RWPE2 (cell line): Measurements from ENCODE around the gene PBX1.

Experiments used
- ATAC-seq: fragments of 200-7000 bp; cut with Tn5 transposase; 3 replicates; pipeline ENCODE4 v1.9.1; 2021; ENCODE audit warnings: low read depth
- DNase-seq: peaks from one replicate; pipeline ENCODE4 v3.0.0-alpha.2; 2020; ENCODE audit warnings: low spot score
- H3K27ac ChIP-seq: fragments of 450-650 bp; 2 replicates; pipeline ENCODE4 v1.5.1; 2017; ENCODE audit warnings: mild to moderate bottlenecking; ENCODE audit not compliant: poor library complexity, severe bottlenecking
- H3K27me3 ChIP-seq: fragments of 250-450 bp; sonication (Bioruptor Pico); 2 replicates; pipeline ENCODE4 v1.5.1; 2021; ENCODE audit warnings: mild to moderate bottlenecking, moderate library complexity; ENCODE audit not compliant: insufficient read depth, poor library complexity, severe bottlenecking
- H3K36me3 ChIP-seq: fragments of 250-450 bp; sonication (Bioruptor Pico); 2 replicates; pipeline ENCODE4 v1.5.1; 2020; ENCODE audit warnings: low read depth, mild to moderate bottlenecking, moderate library complexity
- H3K4me1 ChIP-seq: fragments of 250-450 bp; sonication (Bioruptor Pico); 2 replicates; pipeline ENCODE4 v1.5.1; 2021; ENCODE audit warnings: mild to moderate bottlenecking, moderate library complexity; ENCODE audit not compliant: insufficient read depth, poor library complexity, severe bottlenecking
- H3K4me3 ChIP-seq: fragments of 250-450 bp; sonication (Bioruptor Pico); 2 replicates; pipeline ENCODE4 v1.5.1; 2021; ENCODE audit warnings: mild to moderate bottlenecking, moderate library complexity; ENCODE audit not compliant: severe bottlenecking
- H3K9me3 ChIP-seq: fragments of 250-450 bp; sonication (Bioruptor Pico); 2 replicates; pipeline ENCODE4 v1.5.1; 2021; ENCODE audit warnings: mild to moderate bottlenecking, moderate library complexity; ENCODE audit not compliant: severe bottlenecking
- TF ChIP-seq, protein P1 (sequence below): fragments of 450-650 bp; IDR thresholded peaks from one replicate; pipeline ENCODE4 v1.5.1; 2017; ENCODE audit warnings: mild to moderate bottlenecking, moderate library complexity; ENCODE audit not compliant: poor library complexity, severe bottlenecking

The PBX1 gene

DNA sequence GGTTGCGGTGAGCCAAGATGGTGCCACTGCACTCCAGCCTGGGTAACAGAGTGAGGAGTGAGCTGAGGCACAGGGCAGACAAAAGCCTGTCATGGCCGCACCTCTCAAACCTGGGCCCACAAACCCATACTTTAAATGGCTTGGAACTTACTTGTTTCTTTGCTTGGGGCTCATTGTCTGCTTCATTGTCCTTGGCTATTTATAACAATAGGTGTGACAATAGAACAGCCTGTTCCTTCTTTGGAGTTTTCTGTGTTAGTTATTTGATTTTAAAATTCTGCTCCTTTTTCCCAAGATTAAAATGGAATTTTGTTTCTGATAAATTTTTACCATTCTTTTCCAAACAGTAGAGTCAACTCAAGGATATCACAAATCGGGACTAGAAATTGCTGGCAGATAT, 94.7 kb downstream of the PBX1 start:
- H3K27me3 ChIP-seq: no peaks in the 10 kb centered on the region
- H3K4me1 ChIP-seq: peaks cover 22% of the 10 kb centered on the region
- ATAC-seq (no peak), DNase-seq (no peak)
- H3K4me3 ChIP-seq: no peak overlapping the region
- no peak overlapping the region for H3K27ac ChIP-seq
- no peaks in the 10 kb centered on the region for H3K36me3 ChIP-seq
- TF ChIP-seq, protein P1, sequence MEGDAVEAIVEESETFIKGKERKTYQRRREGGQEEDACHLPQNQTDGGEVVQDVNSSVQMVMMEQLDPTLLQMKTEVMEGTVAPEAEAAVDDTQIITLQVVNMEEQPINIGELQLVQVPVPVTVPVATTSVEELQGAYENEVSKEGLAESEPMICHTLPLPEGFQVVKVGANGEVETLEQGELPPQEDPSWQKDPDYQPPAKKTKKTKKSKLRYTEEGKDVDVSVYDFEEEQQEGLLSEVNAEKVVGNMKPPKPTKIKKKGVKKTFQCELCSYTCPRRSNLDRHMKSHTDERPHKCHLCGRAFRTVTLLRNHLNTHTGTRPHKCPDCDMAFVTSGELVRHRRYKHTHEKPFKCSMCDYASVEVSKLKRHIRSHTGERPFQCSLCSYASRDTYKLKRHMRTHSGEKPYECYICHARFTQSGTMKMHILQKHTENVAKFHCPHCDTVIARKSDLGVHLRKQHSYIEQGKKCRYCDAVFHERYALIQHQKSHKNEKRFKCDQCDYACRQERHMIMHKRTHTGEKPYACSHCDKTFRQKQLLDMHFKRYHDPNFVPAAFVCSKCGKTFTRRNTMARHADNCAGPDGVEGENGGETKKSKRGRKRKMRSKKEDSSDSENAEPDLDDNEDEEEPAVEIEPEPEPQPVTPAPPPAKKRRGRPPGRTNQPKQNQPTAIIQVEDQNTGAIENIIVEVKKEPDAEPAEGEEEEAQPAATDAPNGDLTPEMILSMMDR: no peak
- no peaks in the 10 kb centered on the region for H3K9me3 ChIP-seq

DNA sequence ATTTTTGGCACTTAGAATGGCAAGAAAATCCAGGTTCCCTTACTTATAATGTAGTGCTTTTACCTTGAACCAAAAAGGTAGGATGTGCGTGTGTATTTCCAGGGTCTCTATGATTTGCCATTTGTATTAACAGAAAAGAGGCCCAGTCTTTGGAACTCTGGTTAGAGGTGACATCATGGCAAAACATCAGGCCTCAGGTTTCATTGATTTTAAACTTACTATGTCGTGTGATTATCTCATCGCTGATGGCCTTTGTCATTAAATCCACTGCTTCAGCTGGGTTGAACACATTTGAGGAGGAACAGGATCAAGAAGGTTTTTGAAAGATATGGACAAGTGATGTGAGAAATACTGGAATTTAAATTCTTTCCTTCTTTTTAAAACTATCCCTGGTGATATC, 95.2 kb downstream of the PBX1 start:
- no peak for ATAC-seq
- Histone ChIP-seq H3K9me3 (no peaks in the 10 kb centered on the region), H3K4me3 (no peak overlapping the region), H3K36me3 (no peaks in the 10 kb centered on the region), H3K27ac (no peak overlapping the region), H3K27me3 (no peaks in the 10 kb centered on the region), H3K4me1 (peaks cover 17% of the 10 kb centered on the region)
- TF ChIP-seq, protein P1: no peak
- DNase-seq: no peak

DNA sequence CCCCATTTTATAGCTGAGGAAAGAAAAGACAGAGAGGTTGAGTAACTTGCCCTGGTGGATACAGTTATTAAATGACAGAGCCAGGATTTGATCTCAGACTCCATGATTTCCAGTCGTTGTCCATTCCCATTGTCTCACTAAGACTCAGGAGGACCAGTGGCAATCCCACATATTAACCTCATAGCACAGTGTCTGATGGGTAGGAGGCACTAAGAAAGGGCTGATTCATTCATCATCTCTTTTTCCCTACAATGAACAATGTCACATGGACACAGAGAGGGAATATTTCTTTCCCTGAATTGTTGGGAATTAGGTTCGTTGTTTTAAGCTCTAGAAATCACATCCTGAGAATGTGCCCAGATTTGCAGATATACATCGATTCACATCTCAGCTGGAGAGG, 99.9 kb downstream of the PBX1 start:
- no peak for ATAC-seq
- H3K9me3 ChIP-seq: no peaks in the 10 kb centered on the region
- H3K27me3 ChIP-seq: no peaks in the 10 kb centered on the region
- peaks cover 23% of the 10 kb centered on the region for H3K4me1 ChIP-seq
- H3K36me3 ChIP-seq: no peaks in the 10 kb centered on the region
- peak overlapping the region; percentile 35 for H3K27ac ChIP-seq
- DNase-seq: no peak
- H3K4me3 ChIP-seq: no peak overlapping the region
- TF ChIP-seq, protein P1: no peak

DNA sequence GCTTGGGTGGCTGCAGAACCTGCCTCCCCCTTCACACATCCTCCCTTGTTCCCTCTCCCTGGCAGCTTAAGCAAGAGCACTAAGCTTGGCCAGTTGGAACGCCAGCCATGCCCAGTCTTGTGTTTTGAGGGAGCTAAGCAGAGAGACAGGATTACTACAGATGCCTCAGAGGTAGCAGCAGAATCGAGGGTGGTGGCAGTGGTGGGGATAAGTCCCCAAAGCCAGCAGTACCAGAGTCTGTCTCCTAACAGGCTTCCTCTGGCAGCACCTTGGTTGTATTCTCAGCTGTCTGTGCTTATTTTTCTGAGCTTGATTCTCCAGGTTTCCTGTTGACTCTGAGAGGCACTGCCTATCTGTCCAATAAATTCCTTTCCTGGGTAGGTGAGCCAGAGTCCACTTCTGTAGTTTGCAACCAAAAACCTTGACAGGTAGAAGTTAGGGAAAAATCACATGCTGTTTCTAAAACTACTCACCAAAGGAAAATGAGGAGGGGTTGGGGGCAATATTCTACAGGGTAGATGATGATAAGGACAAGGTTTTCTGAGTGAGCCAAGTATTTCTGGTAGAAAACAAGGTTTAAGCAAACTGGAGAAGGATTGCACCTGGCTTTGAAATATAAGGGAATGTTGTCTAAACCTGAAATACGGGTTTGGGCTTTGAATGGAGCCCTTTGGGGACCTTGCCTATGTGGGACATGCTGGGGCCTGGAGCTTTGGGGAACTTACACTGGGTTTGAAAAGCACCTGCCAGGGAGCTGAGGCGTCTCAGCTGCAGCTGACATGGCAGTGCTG, 100.8 kb downstream of the PBX1 start:
- Histone ChIP-seq H3K9me3 (no peaks in the 10 kb centered on the region), H3K4me3 (no peak overlapping the region), H3K27me3 (no peaks in the 10 kb centered on the region), H3K27ac (peak overlapping the region; percentile 35), H3K4me1 (peaks cover 23% of the 10 kb centered on the region), H3K36me3 (no peaks in the 10 kb centered on the region)
- ATAC-seq (peak; percentile 51), DNase-seq (no peak)
- TF ChIP-seq, protein P1: no peak

DNA sequence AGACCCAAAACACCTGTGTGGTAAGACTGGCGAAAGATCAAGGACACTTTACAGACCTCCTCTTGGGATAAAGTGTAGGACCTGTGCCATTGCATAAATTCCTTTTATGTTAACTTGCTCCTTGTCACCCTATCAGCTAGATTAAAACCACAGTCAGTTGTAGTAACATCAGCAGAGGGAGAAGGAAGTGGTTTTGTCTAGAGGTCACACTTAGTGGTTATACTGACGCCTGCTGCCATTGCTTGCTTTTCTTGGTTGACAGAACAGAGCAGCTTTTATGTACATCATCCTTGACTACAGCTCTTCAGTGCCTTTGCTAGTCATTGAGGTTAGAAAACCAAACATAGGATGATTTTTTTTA, 101.4 kb downstream of the PBX1 start:
- peak; percentile 31; the same call in 1 of the 3 replicates for ATAC-seq
- no peak overlapping the region for H3K27ac ChIP-seq
- no peak overlapping the region for H3K4me3 ChIP-seq
- peaks cover 23% of the 10 kb centered on the region for H3K4me1 ChIP-seq
- DNase-seq: no peak
- no peaks in the 10 kb centered on the region for H3K27me3 ChIP-seq
- H3K9me3 ChIP-seq: no peaks in the 10 kb centered on the region
- H3K36me3 ChIP-seq: no peaks in the 10 kb centered on the region
- TF ChIP-seq, protein P1: no peak
